ENCODE measurements around the gene ACD.

ACD gene

DNA sequence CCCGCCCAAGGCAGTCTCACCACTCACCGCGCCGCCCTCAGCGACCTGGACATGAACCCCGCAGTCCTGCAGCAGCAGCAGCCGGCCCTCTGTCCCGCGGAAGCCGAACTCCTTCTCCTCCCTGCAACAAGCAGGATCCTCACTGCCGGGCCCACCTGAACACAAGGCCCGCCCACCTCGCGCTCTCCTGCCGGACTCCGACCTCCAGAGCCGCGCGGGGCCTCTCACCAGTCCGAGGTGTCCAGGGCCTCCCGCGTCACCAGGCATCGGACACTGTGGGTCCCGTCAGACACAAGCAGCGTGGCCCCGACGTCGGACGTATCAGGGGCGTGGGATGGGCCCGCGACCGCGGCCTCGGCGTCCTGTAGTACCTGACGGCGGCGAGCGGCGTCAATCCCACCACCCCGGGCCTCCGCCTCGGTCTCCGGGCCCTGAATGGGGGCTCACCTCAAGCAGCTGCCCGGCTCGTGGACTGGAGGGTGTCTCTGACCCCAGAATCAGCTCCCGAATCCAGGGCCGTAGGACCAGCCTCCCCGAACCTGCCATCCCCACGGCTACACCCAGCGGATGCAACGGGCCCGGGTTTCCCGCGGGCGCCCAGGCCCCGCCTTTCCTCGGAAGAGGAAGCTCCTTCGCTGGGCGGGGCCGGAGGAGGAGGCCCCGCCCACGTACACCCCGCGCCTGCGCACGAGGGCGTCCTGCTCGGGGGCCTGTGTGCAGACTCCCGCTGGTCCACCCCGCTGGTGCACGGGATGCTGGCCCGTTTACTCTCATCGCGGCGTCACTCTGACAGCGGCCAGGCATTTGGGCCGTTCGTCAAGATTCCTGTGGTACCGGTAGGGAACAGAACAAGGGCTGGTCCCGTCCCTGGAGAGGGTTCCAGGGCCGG is at the start of gene ACD:
Gene ACD, minus strand, starts transcription at position 586 of the 889 bp plus-strand sequence. Its CDS starts 40 bp downstream, at position 546.
- no peak for FAIRE-seq
- peak; percentile 92 for DNase-seq (ENCODE audit: insufficient read length, low spot score)
- TF ChIP-seq, protein P1, sequence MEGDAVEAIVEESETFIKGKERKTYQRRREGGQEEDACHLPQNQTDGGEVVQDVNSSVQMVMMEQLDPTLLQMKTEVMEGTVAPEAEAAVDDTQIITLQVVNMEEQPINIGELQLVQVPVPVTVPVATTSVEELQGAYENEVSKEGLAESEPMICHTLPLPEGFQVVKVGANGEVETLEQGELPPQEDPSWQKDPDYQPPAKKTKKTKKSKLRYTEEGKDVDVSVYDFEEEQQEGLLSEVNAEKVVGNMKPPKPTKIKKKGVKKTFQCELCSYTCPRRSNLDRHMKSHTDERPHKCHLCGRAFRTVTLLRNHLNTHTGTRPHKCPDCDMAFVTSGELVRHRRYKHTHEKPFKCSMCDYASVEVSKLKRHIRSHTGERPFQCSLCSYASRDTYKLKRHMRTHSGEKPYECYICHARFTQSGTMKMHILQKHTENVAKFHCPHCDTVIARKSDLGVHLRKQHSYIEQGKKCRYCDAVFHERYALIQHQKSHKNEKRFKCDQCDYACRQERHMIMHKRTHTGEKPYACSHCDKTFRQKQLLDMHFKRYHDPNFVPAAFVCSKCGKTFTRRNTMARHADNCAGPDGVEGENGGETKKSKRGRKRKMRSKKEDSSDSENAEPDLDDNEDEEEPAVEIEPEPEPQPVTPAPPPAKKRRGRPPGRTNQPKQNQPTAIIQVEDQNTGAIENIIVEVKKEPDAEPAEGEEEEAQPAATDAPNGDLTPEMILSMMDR (IDR thresholded peaks at IDR 0.05; ENCODE audit: insufficient read depth, missing control alignments): no peak

DNA sequence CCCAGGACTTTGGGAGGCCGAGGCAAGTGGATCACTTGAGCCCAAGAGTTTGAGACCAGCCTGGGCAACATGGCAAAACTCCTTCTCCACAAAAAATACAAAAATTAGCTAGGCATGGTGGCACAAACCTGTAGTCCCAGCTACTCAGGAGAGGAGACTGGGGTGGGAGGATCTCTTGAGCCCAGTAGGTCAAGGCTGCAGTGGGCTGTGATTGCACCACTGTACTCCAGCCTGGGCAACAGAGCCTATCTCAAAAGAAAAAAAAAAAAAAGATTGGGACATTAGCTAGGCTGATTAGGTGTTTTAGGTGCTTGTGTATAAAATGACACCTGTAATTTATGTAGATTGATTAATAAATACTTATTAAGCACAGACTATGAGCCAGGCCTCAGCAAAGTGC is 49.0 kb upstream of the ACD start:
- TF ChIP-seq, protein P1 (IDR thresholded peaks at IDR 0.05; ENCODE audit: insufficient read depth, missing control alignments): no peak
- no peak for DNase-seq (ENCODE audit: insufficient read length, low spot score)
- no peak for FAIRE-seq

DNA sequence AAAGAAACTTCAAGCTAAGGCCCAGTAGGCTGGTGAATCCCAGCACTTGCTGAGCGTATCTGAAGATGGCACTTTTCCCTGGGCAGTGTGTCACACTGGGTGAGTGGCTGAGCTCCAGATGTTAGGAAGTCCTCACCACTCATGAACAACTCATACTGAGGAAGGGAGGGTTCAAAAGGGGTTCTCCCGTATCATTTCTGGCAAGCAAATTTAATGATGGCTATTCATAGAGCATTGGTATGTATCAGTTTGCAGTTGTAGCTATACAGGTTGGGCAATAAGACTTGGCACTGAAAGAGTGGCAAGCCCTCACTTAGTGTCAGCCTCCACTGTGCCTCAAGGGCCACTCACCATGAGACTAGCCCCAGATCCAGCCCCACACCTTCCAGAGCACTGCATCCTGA is 48.3 kb upstream of the ACD start:
- DNase-seq (ENCODE audit: insufficient read length, low spot score) (no peak), FAIRE-seq (no peak)
- TF ChIP-seq, protein P1 (IDR thresholded peaks at IDR 0.05; ENCODE audit: insufficient read depth, missing control alignments): no peak

DNA sequence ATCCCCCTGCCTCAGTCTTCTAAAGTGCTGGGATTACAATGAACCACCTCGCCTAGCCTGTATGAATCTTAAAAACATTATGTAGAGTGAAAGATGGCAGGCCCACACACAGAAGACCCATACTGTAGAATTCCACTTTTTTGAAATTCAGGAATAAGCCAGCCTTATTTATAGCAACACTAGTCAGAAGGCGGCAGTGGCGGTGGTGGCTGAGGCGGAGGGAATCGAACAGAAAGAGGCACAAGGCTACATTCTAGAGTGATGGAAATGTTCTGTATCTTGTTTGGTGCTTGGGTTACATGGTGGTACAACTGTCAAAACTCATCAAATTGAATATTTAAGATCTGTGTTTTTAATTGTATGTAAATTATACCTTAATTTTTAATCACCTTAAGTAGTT is 47.7 kb upstream of the ACD start:
- FAIRE-seq: no peak
- TF ChIP-seq, protein P1 (IDR thresholded peaks at IDR 0.05; ENCODE audit: insufficient read depth, missing control alignments): no peak
- no peak for DNase-seq (ENCODE audit: insufficient read length, low spot score)

DNA sequence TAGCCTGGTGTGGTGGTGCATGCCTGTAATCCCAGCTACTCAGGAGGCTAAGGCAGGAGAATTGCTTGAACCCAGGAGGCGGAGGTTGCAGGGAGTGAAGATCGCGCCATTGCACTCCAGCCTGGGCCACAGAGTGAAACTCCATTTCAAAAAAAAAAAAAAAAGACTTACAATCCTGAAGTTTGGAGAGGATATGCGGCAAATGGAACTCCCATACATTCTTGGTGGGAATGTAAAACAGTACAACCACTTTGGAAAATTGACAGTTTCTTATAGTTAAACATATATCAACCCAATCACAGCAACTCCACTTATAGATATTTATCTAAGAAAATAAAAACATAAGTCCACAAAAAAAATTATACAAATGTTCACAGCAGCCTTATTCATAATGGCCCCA is 47.1 kb upstream of the ACD start:
- FAIRE-seq (no peak), DNase-seq (ENCODE audit: insufficient read length, low spot score) (no peak)
- TF ChIP-seq, protein P1 (IDR thresholded peaks at IDR 0.05; ENCODE audit: insufficient read depth, missing control alignments): no peak

DNA sequence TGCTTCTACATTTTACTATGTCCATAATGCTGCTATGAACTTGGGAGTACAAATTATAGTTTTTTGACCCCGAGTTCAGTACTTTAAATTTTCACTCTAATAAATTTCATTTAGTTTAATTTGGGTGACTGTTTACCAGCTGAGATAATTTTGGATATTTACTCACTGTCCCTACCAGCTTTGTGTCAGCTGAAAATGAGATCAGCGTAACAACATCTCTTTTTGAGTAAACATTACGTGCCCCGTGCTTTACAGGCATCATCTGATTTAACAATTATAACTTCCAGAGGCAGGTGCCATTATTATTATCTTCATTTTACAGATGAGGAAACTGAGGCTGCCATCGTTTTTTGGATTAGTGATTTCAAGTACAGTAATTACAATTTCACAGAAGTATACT is 44.0 kb upstream of the ACD start:
- DNase-seq (ENCODE audit: insufficient read length, low spot score) (no peak), FAIRE-seq (no peak)
- TF ChIP-seq, protein P1 (IDR thresholded peaks at IDR 0.05; ENCODE audit: insufficient read depth, missing control alignments): no peak

DNA sequence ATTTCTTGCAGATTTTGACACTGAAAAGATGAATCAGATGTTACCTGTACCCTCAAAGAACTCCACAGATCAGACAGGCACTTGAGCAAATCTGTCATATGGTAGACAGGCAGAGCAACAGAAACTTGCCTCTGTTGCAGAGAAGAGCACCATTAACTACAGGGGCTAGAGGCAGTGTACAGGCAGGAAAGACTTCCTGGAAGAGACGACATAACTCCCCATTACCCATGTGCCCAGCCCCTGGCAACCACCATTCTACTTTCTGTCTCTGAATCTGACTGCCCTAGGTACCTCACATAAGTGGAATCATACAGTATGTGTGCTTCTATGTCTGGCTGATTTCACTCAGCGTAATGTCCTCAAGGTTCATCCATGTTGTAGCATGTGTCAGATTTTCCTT is 43.6 kb upstream of the ACD start:
- TF ChIP-seq, protein P1 (IDR thresholded peaks at IDR 0.05; ENCODE audit: insufficient read depth, missing control alignments): no peak
- DNase-seq (ENCODE audit: insufficient read length, low spot score) (no peak), FAIRE-seq (no peak)

Measured in D721Med (cell line).